GM18861 (cell line): Measurements from ENCODE around the gene CDCA7L.
"Not testable (repeated sequence)": the region's sequence is repeated elsewhere in the genome, so short reads cannot be mapped to it uniquely, and the experiment has no call there.

Source experiments
- ATAC-seq: cut with Tn5 transposase; IDR thresholded peaks from one replicate; pipeline ENCODE4 v1.9.1; 2021; ENCODE audit not compliant: unreplicated experiment

Gene CDCA7L

GRCh38 chr7:21944616-21945453 is 864 bp downstream of the CDCA7L start:
- no peak for ATAC-seq

GRCh38 chr7:21943436-21943835 is 2.3 kb downstream of the CDCA7L start:
- no peak for ATAC-seq

- ATAC-seq = no peak
Observed at GRCh38 chr7:21942955-21943354, 2.7 kb downstream of the CDCA7L start.

- ATAC-seq = no peak
Observed at GRCh38 chr7:21941611-21942141, 4.0 kb downstream of the CDCA7L start.

GRCh38 chr7:21939858-21940372 is 5.8 kb downstream of the CDCA7L start:
- ATAC-seq = no peak

- ATAC-seq = peak; percentile 69
Observed at GRCh38 chr7:21939136-21939857, 6.4 kb downstream of the CDCA7L start.

- no peak for ATAC-seq
Observed at GRCh38 chr7:21938463-21938862, 7.2 kb downstream of the CDCA7L start.

GRCh38 chr7:21934808-21935207 is 10.9 kb downstream of the CDCA7L start:
- no peak for ATAC-seq

- ATAC-seq = not testable (repeated sequence)
Observed at GRCh38 chr7:21933293-21933692, 12.4 kb downstream of the CDCA7L start.

- ATAC-seq = no peak
Observed at GRCh38 chr7:21927693-21928092, 18.0 kb downstream of the CDCA7L start.

GRCh38 chr7:21926448-21926847 is 19.3 kb downstream of the CDCA7L start:
- no peak for ATAC-seq

- no peak for ATAC-seq
Observed at GRCh38 chr7:21923658-21924057, 22.0 kb downstream of the CDCA7L start.

GRCh38 chr7:21922605-21923004 is 23.1 kb downstream of the CDCA7L start:
- no peak for ATAC-seq

GRCh38 chr7:21920936-21921335 is 24.8 kb downstream of the CDCA7L start:
- no peak for ATAC-seq

- no peak for ATAC-seq
Observed at GRCh38 chr7:21918216-21918615, 27.5 kb downstream of the CDCA7L start.

- ATAC-seq = no peak
Observed at GRCh38 chr7:21916629-21917028, 29.1 kb downstream of the CDCA7L start.

GRCh38 chr7:21916176-21916575 is 29.5 kb downstream of the CDCA7L start:
- ATAC-seq = no peak

GRCh38 chr7:21915140-21915539 is 30.6 kb downstream of the CDCA7L start:
- ATAC-seq = no peak

GRCh38 chr7:21914671-21915070 is 31.0 kb downstream of the CDCA7L start:
- ATAC-seq = peak; percentile 34

- no peak for ATAC-seq
Observed at GRCh38 chr7:21912931-21913780, 32.5 kb downstream of the CDCA7L start.

- ATAC-seq = no peak
Observed at GRCh38 chr7:21912305-21912704, 33.4 kb downstream of the CDCA7L start.
